GM21515 (cell line): ENCODE results near the gene SZRD1.

Source experiments
- ATAC-seq: cut with Tn5 transposase; IDR thresholded peaks from one replicate; pipeline ENCODE4 v1.9.1; 2021; ENCODE audit not compliant: unreplicated experiment

SZRD1 gene

DNA sequence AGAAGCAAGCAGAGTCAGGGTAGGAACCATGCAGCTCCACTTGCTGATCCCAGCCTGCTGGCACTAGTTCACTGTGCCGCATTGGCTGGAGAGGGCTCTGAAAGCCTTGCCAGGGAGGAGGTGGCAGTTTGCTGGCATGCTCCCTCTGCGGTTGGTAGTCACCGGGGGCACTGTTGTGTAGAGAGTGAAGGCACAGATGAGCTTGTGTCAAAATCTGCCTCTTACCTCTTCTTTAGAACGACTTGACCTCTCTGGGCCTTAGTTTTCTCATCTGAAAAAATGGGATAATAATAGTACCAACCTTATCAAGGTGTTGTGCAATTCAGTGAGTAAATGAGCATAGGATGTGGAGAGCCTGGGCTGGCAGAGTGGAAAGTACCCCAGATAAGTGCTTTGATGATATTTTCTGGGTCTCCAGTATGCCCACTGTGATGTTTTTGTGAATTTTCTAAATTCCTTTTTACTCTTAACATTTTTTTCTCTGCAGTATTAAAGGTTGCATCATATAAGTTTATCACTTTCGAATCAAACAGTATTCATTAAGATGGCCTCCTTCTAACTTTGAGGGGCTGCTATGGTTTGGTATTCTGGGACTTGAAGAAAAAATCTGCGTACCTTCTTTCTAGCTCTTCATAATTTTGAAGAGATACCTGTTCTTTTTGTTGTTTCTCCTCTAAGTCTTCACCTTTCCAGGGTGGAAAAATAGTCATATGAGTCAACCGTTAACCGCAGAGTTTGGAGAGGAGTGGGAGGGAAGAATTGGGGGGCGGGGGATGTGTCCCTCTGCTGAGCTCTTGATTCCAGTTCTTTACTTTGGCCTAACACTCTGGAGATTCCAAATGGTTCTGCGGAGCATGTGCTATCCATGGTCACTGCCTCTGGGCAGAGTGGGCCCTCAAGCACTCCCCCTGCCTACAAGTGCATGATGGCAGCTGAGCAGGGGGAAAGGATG, 26.8 kb downstream of the SZRD1 start:
- no peak for ATAC-seq

DNA sequence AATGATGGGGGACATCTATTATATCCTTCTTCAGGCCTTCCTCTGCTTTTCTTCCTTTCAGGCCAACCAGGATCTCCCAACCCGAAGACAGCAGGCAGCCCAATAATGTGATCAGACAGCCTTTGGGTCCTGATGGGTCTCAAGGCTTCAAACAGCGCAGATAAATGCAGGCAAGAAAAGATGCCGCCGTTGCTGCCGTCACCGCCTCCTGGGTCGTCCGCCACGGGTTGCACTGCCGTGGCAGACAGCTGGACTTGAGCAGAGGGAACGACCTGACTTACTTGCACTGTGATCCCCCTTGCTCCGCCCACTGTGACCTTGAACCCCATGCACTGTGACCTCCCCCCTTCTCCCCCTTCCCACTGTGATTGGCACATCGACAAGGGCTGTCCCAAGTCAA, 27.9 kb downstream of the SZRD1 start:
- no peak for ATAC-seq

DNA sequence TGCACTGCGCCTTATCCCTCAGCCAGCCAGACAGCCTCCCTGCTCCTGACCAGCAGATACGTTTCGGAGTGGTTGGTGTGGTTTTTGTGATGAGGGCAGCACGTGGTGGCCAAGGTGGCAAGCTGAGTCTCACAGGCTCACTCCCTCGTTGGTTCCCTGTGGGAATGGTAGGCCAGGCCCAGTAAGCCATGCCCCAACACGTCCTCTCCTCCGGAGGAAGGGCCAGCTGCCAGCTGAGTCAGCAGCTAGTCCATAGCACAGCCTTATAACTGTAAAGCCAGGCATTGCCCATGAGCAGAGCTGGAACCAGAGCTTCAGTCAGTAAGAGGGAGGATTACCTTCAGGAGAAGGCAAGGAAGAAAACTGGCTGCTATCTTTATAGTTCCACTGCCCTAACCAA, 29.5 kb downstream of the SZRD1 start:
- no peak for ATAC-seq

DNA sequence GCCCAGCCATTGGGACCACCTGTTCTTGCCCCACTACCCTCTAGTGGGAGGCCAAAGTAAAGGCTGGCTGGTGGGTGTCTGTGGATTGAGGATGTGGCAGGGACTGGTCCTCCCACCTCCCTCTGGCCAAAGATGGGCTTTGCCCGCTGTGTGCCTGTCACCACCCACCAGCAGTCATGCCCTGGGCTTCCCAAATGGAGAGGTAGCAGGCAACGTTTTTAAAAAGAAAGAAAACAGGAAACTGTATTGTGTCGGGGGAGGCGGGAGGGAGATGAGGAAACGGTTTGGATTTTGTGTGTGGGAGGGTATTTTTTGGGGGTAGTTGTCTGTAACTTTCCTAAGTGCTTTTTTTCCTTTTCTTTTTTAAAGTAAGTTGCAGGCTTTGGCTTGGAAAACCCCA, 30.1 kb downstream of the SZRD1 start:
- ATAC-seq: no peak

DNA sequence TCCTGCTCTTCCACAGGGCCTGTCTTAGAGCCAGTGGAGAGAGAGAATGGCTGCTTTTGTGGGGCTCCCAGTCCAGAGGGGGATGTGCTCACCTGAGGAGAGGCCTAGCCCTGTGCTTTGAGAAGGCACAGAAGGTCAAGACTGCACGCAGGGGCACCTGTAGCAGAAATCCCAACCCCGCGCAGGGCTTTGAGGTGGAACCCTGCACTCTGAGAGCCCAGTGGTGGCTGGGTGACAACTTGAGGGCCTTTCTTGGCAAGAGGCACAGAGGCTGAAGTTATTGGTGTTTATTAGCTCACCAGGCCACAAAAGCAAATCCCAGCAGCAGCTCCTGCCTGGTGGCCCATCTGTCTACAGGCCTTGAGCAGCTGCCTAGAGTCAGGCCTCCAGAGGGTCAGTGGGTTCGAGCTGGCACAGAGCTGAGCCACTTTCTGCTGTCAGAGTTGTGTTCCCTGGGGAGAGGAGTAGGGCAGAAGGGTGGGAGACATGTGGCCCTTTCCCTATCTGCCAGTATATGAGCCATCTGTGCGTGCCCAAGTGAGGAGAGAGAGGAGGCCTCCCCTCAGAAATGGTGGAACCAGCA, 31.4 kb downstream of the SZRD1 start:
- ATAC-seq: no peak

DNA sequence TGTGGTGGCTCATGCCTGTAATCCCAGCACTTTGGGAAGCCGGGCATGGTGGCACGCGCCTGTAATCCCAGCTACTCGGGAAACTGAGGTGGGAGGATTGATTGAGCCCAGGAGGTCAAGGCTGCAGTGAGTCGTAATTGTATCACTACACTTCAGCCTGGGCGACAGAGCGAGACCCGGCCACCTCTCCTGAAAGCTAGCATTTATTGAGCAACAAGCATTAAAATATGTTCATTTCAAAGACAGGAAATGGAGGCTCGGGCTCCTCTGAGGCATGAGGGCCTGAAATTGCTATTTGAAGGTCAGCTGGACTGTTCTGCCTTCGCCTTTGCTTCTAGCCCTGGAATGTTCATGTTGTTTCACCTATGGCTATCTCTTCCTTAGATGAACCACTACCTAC, 35.7 kb downstream of the SZRD1 start:
- ATAC-seq: no peak

DNA sequence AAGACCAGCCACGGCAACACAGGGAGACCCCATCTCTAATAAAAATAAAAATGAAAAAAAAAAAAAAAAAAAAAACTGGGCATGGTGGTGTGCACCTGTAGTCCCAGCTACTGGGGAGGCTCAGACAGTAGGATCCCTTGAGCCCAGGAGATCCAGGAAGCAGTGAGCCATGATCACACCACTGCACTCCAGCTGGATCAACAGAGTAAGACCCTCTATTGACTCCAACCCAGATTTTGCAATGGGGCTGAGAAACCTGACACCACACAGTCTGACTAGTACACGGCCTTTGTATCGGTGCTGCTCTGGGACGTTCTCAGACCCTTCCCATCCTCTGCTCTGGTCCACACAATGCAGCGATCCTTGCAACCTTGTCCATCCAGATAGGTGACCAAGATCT, 38.4 kb downstream of the SZRD1 start:
- no peak for ATAC-seq

DNA sequence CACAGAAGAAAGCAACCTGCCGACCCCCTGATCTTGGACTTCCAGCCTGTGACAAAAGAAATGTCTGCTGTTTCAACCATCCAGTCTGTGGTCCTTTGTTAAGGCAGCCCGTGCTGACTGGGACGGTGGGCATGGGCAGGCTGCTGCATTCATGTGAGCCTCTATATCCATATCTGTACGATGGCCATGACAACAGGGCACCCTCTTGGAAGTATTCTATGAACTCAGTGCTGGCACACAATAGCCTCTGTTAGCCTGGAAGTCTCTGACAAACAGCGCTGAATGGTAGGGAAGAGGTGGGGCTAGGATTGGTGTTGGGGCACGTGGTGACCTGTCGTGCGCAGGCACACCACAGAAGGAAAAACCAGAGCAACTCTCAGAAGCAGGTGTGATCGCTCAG, 39.8 kb downstream of the SZRD1 start:
- ATAC-seq: no peak

DNA sequence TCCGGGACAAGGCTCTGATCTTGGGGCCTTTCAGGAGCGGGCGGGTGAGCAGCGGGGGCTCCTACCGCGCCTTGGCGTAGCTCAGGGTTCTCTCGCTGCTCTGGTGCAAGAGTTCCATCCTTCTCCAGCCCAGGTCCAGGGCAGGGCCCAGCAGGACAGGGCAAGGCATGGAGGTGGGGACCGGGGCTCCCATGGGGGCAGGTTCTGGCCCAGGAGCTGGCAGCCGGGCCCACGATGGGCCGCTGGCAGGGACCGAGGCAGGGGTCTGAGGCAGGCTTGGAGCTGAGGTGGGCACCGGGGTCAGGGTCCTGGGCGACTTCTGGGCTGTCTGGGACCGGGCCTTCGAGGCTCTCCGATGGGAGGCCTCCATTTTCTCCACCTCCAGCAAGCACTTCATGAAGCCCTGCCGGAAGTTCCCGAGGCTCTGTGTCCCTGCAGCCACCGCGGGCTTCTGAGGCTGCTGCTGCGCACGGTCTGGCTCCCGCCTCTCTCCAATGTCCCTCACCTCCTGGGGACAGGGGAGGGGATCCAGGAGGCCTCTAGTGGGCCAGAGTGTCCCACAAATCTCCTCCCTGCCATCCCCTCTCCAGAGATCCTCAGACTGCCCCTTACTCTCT, 42.6 kb downstream of the SZRD1 start:
- no peak for ATAC-seq

DNA sequence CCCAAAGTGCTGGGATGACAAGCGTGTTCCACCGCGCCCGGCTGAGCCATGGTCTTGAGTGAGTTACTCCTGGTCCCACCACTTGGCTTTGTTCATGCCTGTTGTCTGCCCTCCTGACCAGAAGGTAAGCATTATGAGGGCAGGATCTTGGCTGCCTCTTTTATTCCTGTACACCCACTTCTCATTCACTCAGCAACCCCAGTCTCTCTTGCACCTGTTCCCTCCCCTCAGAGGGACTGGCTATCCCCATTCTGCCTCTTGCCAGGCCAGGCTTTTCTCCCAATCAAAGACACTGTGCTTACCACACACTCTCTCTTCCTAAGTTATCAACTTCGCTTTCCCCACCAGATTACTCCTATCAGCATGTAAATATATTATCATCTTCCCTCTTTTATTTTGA, 43.8 kb downstream of the SZRD1 start:
- no peak for ATAC-seq

DNA sequence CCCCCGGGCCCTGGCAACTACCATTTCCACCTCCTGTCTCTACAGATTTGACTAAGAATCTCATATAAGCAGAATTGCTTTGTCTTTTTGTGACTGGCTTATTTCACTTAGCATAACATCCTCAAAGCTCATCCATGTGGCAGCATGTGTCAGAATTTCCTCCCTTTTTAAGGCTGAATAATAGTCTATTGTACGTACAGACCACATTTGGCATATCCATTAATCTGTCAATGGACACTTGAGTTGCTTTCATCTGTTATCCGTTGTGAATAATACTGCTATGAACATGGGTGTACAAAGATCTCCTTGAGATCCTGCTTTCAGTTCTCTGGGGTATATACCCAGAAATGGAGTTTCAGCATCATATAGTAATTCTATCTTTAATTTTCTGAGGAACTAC, 46.1 kb downstream of the SZRD1 start:
- no peak for ATAC-seq

DNA sequence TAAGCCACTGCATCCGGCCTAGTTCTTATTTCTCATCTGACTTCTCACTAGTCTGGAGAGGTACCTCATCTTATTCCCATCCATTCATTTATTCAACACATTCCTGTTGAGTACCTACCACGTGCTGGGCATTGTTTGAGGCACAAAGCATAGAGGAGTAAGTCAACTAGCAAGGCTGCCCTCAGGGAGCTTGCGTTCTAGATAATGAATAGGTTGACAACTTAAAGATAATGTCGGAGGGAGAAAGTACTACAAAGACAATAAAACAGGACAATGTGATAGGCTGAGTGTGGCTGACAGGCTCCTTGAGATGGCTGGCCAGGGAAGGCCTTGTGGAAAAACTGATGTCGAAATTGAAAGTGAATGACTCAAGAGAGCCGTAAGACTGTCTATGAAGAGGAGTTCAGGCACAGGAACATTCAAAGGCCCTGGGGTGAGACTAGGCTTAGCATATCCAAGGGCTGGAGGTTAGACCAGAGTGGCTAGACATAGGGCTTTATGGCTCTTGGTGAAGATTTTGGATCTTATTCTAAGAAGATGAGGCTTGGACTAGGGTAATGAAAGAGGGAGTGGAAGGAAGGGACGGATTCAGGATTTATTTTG, 51.9 kb downstream of the SZRD1 start:
- no peak for ATAC-seq

DNA sequence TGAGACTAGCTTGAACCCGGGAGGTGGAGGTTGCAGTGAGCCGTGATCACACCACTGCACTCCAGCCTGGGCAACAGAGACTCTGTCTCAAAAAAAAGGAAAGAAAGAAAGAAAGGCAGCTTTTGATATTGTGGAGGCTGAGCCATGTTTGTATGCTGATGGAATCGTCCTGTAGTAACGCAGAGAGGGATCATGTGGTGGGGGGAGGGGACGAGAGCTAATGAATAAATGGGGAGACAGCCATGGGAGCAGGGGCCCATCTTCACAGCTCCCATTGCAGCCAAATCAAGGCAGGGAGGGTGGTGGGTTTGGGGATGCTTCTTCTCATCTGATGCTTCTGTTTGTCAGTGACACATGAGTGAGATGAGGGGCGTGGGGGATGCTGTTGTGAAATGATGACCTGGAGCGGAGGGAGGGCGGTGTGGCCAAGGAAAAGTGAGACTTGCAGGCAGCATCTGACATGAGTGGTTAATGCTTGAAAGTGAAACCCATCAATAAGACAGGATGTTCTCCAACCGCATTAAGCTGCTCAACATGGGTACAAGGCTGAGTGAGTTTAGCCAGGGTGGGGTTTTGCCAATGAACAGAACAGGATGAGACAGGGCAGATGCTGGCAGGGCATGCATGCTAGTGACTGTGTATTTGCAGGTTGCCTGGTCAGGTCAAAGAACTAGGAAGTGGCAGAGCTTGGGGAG, 53.5 kb downstream of the SZRD1 start:
- ATAC-seq: peak; percentile 54

DNA sequence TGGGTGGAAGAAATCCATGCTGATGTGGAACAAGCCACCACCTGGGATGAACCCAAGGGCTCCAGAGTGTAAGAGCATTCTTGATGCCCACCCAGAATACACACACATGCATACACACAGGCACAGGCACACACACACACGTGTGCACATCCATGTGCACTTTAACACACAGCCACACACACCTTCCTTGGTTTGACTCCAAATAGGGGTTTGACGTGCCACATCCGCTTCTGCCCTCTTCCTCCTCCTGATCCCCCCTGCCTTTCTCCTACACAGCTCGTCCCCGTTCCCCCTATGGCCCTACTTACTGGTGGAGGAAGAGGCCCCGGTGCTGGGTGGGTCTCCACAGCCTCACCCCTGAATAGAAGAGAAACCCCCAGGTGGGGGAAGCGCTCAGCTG, 54.2 kb downstream of the SZRD1 start:
- no peak for ATAC-seq

DNA sequence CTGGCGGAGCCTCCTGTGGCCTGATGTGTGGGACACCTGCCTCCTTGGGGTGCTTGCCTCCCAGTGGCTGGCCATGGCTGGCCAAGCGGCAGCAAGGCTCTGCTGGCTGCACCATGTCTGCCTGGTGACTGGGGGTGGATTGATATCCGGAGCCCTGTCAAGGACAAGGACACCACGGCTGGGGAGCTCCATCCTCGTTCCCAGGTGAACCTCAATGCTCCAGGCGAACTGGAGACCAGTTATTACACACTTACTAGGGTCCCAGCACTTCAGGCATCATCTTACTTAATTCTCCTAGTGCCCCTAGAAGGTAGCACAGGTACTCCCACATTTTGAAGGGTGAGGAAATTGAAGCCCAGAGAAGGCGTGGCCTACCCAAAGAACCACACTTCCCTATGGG, 55.0 kb downstream of the SZRD1 start:
- ATAC-seq: no peak

DNA sequence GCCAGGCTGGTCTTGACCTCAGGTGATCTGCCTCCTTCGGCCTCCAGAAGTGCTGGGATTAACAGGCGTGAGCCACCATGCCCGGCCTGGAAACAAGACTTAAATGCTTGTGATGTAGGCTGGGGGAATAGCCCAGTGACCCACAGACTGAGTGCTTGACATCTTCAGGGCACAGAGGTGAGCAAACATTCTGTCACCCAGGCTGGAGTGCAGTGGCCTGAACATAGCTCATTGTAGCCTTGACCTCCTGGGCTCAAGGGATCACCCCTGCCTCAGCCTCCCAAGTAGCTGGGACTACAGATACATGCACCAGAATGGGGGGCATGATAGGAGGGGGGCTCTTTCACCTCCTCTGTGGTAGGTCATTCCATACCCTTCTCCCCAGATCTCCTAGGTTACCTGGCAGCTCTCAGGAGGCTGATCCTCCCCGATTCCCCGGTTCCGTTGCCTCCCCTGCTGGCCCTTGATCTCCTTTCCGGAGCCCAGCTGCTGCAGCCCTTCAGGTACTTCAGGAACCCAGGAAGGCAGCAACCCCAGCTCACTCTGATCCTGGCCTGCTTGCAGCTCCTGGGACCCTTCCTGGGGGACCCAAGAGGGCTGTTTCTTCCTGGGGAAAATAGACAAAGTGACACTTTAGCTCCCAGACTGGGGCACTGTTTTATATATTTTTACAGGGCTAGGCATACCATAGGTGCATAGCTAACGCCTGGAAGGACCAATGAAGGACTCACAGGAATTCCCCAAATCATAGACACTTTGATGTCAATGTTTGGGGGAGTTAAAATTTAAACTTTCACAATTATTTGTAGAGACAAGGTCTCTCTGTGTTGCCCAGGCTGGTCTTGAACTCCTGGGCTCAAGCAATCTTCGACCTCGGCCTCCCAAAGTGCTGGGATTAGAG, 58.3 kb downstream of the SZRD1 start:
- ATAC-seq: no peak

DNA sequence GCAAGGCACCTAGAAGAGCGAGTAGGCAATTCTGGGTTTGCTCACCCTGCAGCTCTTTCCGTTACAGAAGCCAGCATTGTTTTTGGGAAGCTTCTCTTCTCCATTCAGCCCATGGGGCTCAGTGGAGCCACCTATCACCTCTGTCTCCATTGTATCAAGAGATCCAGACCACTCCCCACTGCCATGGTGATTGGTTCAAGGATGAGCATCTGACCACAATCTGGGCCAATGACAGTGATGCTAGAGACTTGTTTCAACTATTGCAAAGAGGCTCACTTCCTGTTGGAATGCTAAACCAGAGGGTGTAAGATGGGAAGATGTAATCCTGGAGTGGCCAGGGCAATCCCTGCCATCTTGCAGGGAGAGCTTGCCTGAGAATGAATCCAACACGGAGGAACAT, 63.6 kb downstream of the SZRD1 start:
- ATAC-seq: no peak

DNA sequence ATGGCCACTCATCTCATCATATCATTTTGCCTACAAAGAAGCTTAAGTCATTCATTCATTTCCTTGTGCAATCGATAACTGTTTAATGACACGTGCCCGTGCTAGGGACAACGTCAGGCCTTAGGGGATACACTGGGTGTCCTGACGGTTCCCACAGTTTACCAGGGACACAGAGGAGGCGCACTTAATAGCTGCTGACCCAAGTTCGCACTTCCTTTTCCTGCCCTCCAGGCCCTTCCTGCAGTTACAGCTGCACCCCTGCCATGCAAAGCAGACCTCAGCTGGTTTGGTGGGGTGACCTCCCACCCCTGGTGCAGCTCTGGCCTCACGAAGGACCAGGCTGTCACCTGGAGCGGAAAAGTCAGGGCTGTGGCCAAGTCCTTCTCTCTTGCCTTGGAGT, 66.0 kb downstream of the SZRD1 start:
- no peak for ATAC-seq

DNA sequence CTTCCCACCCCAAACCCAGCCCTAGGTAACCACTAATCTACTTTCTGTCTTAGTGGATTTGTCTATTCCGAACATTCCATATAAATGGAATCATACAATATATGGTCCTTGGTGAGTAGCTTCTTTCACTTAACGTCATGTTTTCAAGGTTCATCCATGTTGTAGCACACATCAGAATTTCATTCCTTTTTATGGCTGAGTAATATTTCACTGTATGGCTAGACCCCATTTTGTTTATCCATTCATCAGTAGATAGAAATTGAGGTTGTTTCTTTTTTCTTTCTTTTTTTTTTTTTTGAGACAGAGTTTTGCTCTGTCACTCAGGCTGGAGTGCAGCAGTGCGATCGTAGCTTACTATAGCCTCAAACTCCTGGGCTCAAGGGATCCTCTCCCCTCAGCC, 67.0 kb downstream of the SZRD1 start:
- ATAC-seq: no peak

DNA sequence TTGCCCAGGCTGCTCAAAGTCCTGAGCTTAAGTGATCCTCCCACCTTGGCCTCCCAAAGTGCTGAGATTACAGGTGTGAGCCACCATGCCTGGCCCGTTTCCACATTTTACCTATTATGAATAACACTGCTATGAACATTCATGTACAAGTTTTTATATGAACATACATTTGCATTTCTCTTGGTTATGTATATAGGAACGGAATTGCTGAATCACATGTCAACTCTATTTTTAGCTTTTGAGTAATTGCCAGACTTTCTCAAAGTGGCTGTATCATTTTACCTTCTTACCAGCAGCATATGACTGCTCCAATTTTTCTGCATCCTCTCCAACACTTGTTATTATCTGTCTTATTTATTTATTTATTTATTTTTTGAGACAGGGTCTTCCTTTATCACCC, 67.5 kb downstream of the SZRD1 start:
- ATAC-seq: no peak
